SU-DHL-6 (cell line): ENCODE measurements around the gene CABP7.

ENCODE experiments used
- EZH2phosphoT487 ChIP-seq: fragments of 200-600 bp; sonication (generic), shearing (Covaris generic); conservative IDR thresholded peaks from 2 replicates; pipeline ENCODE4 v1.6.1; 2018; ENCODE audit warnings: mild to moderate bottlenecking, antibody characterized with exemption, low read length, moderate library complexity, mixed read lengths
- TF ChIP-seq, protein P1 (sequence below): fragments of 200-600 bp; sonication (generic); IDR thresholded peaks from one replicate; pipeline ENCODE4 v1.5.1; 2017; ENCODE audit warnings: antibody characterized with exemption, mild to moderate bottlenecking, low read length, moderate library complexity; ENCODE audit not compliant: insufficient read depth, poor library complexity, severe bottlenecking

DNA sequence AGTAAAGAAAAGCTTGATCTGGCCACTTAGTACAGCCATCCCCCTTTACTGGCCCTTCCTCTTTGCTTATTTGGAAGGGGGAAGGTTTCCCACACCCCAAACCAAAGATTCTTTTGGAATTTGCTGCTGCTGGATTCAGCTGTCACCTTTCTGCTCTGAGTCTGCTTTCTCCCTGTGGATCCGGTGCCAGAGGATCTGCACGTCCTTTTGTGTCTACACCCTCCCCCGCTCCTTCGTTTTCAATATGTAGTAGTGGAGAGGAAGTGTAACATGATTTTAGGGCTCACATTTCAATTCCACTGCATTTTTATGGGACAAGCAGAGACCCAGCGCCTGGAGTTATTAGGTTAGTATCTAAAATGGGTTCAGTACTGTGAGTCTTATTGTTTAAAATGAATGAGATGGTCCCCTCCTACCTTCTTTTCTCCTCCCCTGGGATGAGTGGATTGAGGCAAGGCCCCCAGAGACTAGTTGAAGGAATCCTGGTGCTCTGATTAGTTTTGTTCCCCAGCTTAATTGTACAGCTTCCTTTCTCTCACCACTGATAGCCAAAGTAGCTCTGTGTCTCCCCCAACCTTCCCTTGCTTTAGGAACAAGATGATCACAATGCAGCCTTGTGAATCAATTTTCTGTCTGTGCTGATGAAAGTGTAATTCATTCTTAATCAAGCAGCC lies 30.5 kb upstream of the CABP7 start:
- TF ChIP-seq, protein P1, sequence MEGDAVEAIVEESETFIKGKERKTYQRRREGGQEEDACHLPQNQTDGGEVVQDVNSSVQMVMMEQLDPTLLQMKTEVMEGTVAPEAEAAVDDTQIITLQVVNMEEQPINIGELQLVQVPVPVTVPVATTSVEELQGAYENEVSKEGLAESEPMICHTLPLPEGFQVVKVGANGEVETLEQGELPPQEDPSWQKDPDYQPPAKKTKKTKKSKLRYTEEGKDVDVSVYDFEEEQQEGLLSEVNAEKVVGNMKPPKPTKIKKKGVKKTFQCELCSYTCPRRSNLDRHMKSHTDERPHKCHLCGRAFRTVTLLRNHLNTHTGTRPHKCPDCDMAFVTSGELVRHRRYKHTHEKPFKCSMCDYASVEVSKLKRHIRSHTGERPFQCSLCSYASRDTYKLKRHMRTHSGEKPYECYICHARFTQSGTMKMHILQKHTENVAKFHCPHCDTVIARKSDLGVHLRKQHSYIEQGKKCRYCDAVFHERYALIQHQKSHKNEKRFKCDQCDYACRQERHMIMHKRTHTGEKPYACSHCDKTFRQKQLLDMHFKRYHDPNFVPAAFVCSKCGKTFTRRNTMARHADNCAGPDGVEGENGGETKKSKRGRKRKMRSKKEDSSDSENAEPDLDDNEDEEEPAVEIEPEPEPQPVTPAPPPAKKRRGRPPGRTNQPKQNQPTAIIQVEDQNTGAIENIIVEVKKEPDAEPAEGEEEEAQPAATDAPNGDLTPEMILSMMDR = no peak
- no peak for TF ChIP-seq EZH2phosphoT487
